Measurements from ENCODE around the gene FYN.

The FYN gene

DNA sequence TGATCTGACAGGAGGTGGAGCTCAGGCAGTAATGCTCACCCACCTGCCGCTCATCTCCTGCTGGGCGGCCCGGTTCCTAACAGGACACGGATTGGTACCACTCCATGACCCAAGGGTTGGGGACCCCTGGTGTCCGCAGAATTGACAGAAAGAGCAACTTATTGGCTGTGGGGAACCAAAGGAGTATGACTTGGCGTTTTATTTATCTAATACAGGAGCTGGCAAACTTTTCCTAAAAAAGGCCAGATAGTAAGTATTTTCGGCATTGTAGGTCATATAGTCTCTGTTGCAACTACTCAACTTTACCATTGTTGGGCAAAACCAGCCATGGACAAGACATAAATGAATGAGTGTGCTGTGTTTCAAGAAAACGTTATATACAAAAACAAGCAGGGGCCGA lies 223.2 kb downstream of the FYN start:
- no peaks in the 10 kb centered on the region for H3K27me3 ChIP-seq
- no peak overlapping the region for H3K27ac ChIP-seq
- no peaks in the 10 kb centered on the region for H3K9me3 ChIP-seq
- TF ChIP-seq, protein P1, sequence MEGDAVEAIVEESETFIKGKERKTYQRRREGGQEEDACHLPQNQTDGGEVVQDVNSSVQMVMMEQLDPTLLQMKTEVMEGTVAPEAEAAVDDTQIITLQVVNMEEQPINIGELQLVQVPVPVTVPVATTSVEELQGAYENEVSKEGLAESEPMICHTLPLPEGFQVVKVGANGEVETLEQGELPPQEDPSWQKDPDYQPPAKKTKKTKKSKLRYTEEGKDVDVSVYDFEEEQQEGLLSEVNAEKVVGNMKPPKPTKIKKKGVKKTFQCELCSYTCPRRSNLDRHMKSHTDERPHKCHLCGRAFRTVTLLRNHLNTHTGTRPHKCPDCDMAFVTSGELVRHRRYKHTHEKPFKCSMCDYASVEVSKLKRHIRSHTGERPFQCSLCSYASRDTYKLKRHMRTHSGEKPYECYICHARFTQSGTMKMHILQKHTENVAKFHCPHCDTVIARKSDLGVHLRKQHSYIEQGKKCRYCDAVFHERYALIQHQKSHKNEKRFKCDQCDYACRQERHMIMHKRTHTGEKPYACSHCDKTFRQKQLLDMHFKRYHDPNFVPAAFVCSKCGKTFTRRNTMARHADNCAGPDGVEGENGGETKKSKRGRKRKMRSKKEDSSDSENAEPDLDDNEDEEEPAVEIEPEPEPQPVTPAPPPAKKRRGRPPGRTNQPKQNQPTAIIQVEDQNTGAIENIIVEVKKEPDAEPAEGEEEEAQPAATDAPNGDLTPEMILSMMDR (IDR thresholded peaks at IDR 0.05): no peak
- DNase-seq: no peak
- no peak overlapping the region for H3K4me3 ChIP-seq
- intact Hi-C loops (cut with DNase I; ENCODE audit: low total_unique reads): no loop called here
- H3K4me1 ChIP-seq: no peaks in the 10 kb centered on the region
- H3K36me3 ChIP-seq: no peaks in the 10 kb centered on the region

DNA sequence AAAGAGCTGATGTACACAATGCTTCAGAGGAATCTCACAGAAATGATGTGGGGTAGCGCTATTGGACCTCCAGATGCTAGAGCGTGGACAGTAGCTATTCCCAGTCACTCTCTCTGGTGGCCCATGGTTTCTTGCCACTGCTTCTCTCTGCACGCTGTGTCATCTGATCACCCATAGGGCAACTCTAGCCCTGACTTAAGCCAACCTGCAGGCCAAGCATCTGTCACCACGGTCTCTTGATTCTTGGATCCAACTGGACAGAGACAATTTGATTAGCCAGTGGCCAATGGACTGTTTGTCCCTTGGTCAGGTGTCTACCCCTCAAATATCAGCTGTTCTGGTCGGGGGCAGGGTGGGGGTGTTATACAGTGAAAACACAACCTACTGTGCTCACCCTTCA lies 225.2 kb downstream of the FYN start:
- Histone ChIP-seq H3K27me3 (no peaks in the 10 kb centered on the region), H3K27ac (no peak overlapping the region), H3K9me3 (no peaks in the 10 kb centered on the region), H3K36me3 (no peaks in the 10 kb centered on the region), H3K4me1 (no peaks in the 10 kb centered on the region), H3K4me3 (no peak overlapping the region)
- intact Hi-C loops (cut with DNase I; ENCODE audit: low total_unique reads): loop anchor here (10.0 kb wide), 1 partner anchor 293 kb away; no protein-coding TSS in a partner anchor
- DNase-seq: no peak
- TF ChIP-seq, protein P1 (IDR thresholded peaks at IDR 0.05): no peak

DNA sequence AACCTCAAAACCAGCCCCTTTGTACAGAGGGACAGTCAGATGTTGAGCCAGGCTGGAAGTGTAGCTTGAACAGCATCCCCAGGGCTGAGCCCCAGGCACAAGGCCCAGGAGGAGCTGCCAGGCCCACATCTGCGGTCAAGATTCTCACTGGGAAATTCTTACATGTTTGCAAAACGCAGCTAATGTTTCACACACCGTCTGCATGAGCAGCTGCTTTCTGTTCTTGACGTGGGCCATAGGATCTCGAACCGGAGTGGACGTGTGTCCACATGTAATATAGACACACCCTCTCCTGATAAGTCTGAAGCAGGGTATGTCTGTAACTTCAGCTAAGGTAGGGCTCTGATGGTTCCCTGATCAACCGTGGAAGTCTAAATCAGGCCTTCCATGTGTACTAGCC lies 226.3 kb downstream of the FYN start:
- no peaks in the 10 kb centered on the region for H3K27me3 ChIP-seq
- H3K4me1 ChIP-seq: peaks cover 0 to 7% (median 0%) of the 10 kb centered on the region in 4 donors
- intact Hi-C loops (cut with DNase I; ENCODE audit: low total_unique reads): loop anchor here (10.0 kb wide), 1 partner anchor 292 kb away; no protein-coding TSS in a partner anchor
- H3K36me3 ChIP-seq: no peaks in the 10 kb centered on the region
- H3K9me3 ChIP-seq: no peaks in the 10 kb centered on the region
- TF ChIP-seq, protein P1 (IDR thresholded peaks at IDR 0.05): no peak
- no peak overlapping the region for H3K4me3 ChIP-seq
- no peak overlapping the region for H3K27ac ChIP-seq
- peak; percentile 60 to 70 for DNase-seq

DNA sequence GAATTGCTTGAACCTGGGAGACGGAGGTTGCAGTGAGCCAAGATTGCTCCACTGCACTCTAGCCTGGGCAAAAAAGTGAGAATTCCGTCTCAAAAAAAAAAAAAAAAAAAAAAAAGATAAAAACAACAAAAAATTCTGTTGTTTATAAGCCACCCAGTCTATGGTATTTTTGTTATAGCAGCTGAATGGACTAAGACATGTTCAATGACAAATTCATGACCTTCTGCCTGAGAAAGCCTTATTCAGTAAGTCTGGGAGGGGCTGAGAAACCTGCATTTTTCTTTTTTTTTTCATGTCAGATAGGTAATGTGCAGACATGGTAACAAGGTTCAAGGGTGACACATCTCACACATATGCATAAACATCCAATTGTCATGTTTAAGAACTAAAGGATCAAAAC lies 227.2 kb downstream of the FYN start:
- Histone ChIP-seq H3K27me3 (no peaks in the 10 kb centered on the region), H3K27ac (no peak overlapping the region), H3K4me1 (peaks cover 0 to 7% (median 0%) of the 10 kb centered on the region in 4 donors), H3K4me3 (no peak overlapping the region), H3K9me3 (no peaks in the 10 kb centered on the region), H3K36me3 (no peaks in the 10 kb centered on the region)
- DNase-seq: no peak
- TF ChIP-seq, protein P1 (IDR thresholded peaks at IDR 0.05): no peak
- intact Hi-C loops (cut with DNase I; ENCODE audit: low total_unique reads): loop anchor here (10.0 kb wide), 1 partner anchor 291 kb away; no protein-coding TSS in a partner anchor

DNA sequence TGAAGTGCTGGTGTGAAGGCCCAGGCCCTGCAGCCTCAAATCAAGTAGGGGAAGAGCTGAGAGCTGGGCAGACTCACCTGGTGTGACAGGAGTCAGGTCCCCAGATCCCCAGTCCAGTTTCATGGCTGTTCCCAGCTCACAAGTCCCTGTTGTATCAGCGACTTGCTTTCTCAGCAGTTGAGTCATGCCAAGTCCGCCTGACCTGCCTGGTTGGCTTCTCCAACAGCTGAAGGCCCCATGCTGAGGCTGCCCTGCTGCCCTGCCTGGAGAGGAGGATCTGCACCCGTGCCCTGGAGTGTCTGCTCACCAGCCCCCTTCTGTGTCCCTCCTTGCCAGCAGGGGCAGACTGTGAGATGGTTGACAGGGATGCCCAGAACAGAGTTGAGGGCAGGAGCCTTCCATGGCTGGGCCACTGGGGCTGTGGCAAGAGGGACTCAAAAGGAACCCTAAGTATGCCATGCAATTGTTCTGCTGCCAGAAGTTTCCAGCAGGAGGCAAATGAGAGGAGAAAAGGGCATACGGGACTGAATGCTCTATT lies 228.3 kb downstream of the FYN start:
- no peaks in the 10 kb centered on the region for H3K9me3 ChIP-seq
- H3K4me1 ChIP-seq: peaks cover 0 to 7% (median 0%) of the 10 kb centered on the region in 4 donors
- H3K27me3 ChIP-seq: no peaks in the 10 kb centered on the region
- DNase-seq: no peak
- no peaks in the 10 kb centered on the region for H3K36me3 ChIP-seq
- TF ChIP-seq, protein P1 (IDR thresholded peaks at IDR 0.05): no peak
- H3K4me3 ChIP-seq: no peak overlapping the region
- no peak overlapping the region for H3K27ac ChIP-seq
- intact Hi-C loops (cut with DNase I; ENCODE audit: low total_unique reads): loop anchor here (5.0 to 10.0 kb wide), 2 partner anchors 290 to 388 kb away; a partner anchor contains a TSS
